Activated CD4-positive, alpha-beta T cell treated with anti-CD3 and anti-CD28 coated beads, Interleukin-2, amount 10 ng/mL, durations not matched to agents 24 days and 14 days (primary cell): ENCODE measurements around the gene ZNF862. TPM values are rescaled to one million over a fixed set of nuclear protein-coding genes. Genes with fewer than 3 reads are reported as not detected.

Experiments used
- DNase-seq: peaks from one replicate; pipeline ENCODE4 v3.0.0; 2022
- H3K27ac Mint-ChIP-seq: one replicate; pipeline ENCODE4 v1.8.0; 2022; ENCODE audit warnings: mild to moderate bottlenecking, mixed read lengths
- H3K27me3 Mint-ChIP-seq: one replicate; pipeline ENCODE4 v1.8.0; 2022; ENCODE audit warnings: mixed read lengths
- H3K36me3 Mint-ChIP-seq: one replicate; pipeline ENCODE4 v1.8.0; 2022; ENCODE audit warnings: low read depth, mild to moderate bottlenecking, mixed read lengths
- H3K4me1 Mint-ChIP-seq: one replicate; pipeline ENCODE4 v1.8.0; 2021; ENCODE audit warnings: mixed read lengths
- H3K4me3 Mint-ChIP-seq: one replicate; pipeline ENCODE4 v1.8.0; 2022; ENCODE audit warnings: mild to moderate bottlenecking, moderate library complexity, mixed read lengths
- H3K9me3 Mint-ChIP-seq: one replicate; pipeline ENCODE4 v1.8.0; 2021; ENCODE audit warnings: mixed read lengths
- intact Hi-C: fragments of 100-400 bp; cut with micrococcal nuclease; formaldehyde crosslinking; loops from one replicate; pipeline ENCODE4 v1.15.1; 2023
- total RNA-seq: library from RNA; stranded (reverse); gene quantifications from 2 replicates; pipeline ENCODE4 v1.2.3, GENCODE V29; 2022

Gene ZNF862
- total RNA-seq, 1 donor from 2014 or later, result 16.6 TPM

- Mint-ChIP-seq H3K27me3 (no peaks in the 10 kb centered on the region), H3K4me3 (no peak overlapping the region), H3K27ac (no peak overlapping the region), H3K36me3 (no peaks in the 10 kb centered on the region), H3K4me1 (no peaks in the 10 kb centered on the region), H3K9me3 (no peaks in the 10 kb centered on the region)
- DNase-seq, result no peak
- intact Hi-C loops, result no loop called here
These were observed 37.1 kb upstream of the ZNF862 start for GRCh38 chr7:149801002-149801566.

GRCh38 chr7:149801816-149802215 lies 36.4 kb upstream of the ZNF862 start:
- no peak for DNase-seq
- Mint-ChIP-seq H3K27me3 (no peaks in the 10 kb centered on the region), H3K36me3 (no peaks in the 10 kb centered on the region), H3K27ac (no peak overlapping the region), H3K4me1 (no peaks in the 10 kb centered on the region), H3K4me3 (no peak overlapping the region), H3K9me3 (no peaks in the 10 kb centered on the region)
- intact Hi-C loops, result no loop called here

- Mint-ChIP-seq H3K4me3 (no peak overlapping the region), H3K9me3 (no peaks in the 10 kb centered on the region), H3K27ac (no peak overlapping the region), H3K36me3 (no peaks in the 10 kb centered on the region), H3K4me1 (no peaks in the 10 kb centered on the region), H3K27me3 (no peaks in the 10 kb centered on the region)
- DNase-seq, result no peak
- intact Hi-C loops, result no loop called here
These were observed 35.2 kb upstream of the ZNF862 start for GRCh38 chr7:149802966-149803365.

GRCh38 chr7:149803551-149804074 lies 34.6 kb upstream of the ZNF862 start:
- no peaks in the 10 kb centered on the region for H3K9me3 Mint-ChIP-seq
- no peaks in the 10 kb centered on the region for H3K27me3 Mint-ChIP-seq
- H3K36me3 Mint-ChIP-seq, result no peaks in the 10 kb centered on the region
- H3K4me1 Mint-ChIP-seq, result no peaks in the 10 kb centered on the region
- intact Hi-C loops, result no loop called here
- DNase-seq, result no peak
- no peak overlapping the region for H3K27ac Mint-ChIP-seq
- no peak overlapping the region for H3K4me3 Mint-ChIP-seq

GRCh38 chr7:149804106-149804505 lies 34.1 kb upstream of the ZNF862 start:
- no peak for DNase-seq
- no peak overlapping the region for H3K4me3 Mint-ChIP-seq
- intact Hi-C loops, result no loop called here
- H3K9me3 Mint-ChIP-seq, result no peaks in the 10 kb centered on the region
- no peaks in the 10 kb centered on the region for H3K4me1 Mint-ChIP-seq
- H3K27ac Mint-ChIP-seq, result no peak overlapping the region
- H3K27me3 Mint-ChIP-seq, result no peaks in the 10 kb centered on the region
- H3K36me3 Mint-ChIP-seq, result no peaks in the 10 kb centered on the region

- H3K4me3 Mint-ChIP-seq, result no peak overlapping the region
- H3K27me3 Mint-ChIP-seq, result no peaks in the 10 kb centered on the region
- intact Hi-C loops, result no loop called here
- H3K36me3 Mint-ChIP-seq, result no peaks in the 10 kb centered on the region
- DNase-seq, result no peak
- no peaks in the 10 kb centered on the region for H3K4me1 Mint-ChIP-seq
- no peaks in the 10 kb centered on the region for H3K9me3 Mint-ChIP-seq
- no peak overlapping the region for H3K27ac Mint-ChIP-seq
These were observed 31.4 kb upstream of the ZNF862 start for GRCh38 chr7:149806726-149807125.

GRCh38 chr7:149808311-149808710 lies 29.9 kb upstream of the ZNF862 start:
- H3K4me1 Mint-ChIP-seq, result no peaks in the 10 kb centered on the region
- H3K9me3 Mint-ChIP-seq, result no peaks in the 10 kb centered on the region
- no peaks in the 10 kb centered on the region for H3K27me3 Mint-ChIP-seq
- H3K36me3 Mint-ChIP-seq, result no peaks in the 10 kb centered on the region
- H3K4me3 Mint-ChIP-seq, result no peak overlapping the region
- intact Hi-C loops, result no loop called here
- no peak for DNase-seq
- H3K27ac Mint-ChIP-seq, result no peak overlapping the region

- Mint-ChIP-seq H3K4me3 (no peak overlapping the region), H3K27ac (no peak overlapping the region), H3K27me3 (no peaks in the 10 kb centered on the region), H3K9me3 (no peaks in the 10 kb centered on the region), H3K36me3 (no peaks in the 10 kb centered on the region), H3K4me1 (no peaks in the 10 kb centered on the region)
- intact Hi-C loops, result no loop called here
- no peak for DNase-seq
These were observed 29.0 kb upstream of the ZNF862 start for GRCh38 chr7:149809215-149809614.

GRCh38 chr7:149811221-149811620 lies 27.0 kb upstream of the ZNF862 start:
- intact Hi-C loops, result no loop called here
- Mint-ChIP-seq H3K27ac (no peak overlapping the region), H3K4me1 (no peaks in the 10 kb centered on the region)

GRCh38 chr7:149811831-149812490 lies 26.2 kb upstream of the ZNF862 start:
- intact Hi-C loops, result no loop called here
- Mint-ChIP-seq H3K4me3 (no peak overlapping the region), H3K27me3 (no peaks in the 10 kb centered on the region), H3K36me3 (no peaks in the 10 kb centered on the region), H3K9me3 (no peaks in the 10 kb centered on the region), H3K27ac (no peak overlapping the region), H3K4me1 (no peaks in the 10 kb centered on the region)
- no peak for DNase-seq

More at GRCh38 chr7:149811221-149811620, 27.0 kb upstream of the ZNF862 start:
- H3K27me3 Mint-ChIP-seq, result no peaks in the 10 kb centered on the region
- H3K4me3 Mint-ChIP-seq, result no peak overlapping the region
- H3K36me3 Mint-ChIP-seq, result no peaks in the 10 kb centered on the region
- no peaks in the 10 kb centered on the region for H3K9me3 Mint-ChIP-seq
- no peak for DNase-seq

GRCh38 chr7:149813254-149814035 lies 24.7 kb upstream of the ZNF862 start:
- intact Hi-C loops, result no loop called here
- no peak for DNase-seq
- no peaks in the 10 kb centered on the region for H3K36me3 Mint-ChIP-seq
- H3K9me3 Mint-ChIP-seq, result no peaks in the 10 kb centered on the region
- no peaks in the 10 kb centered on the region for H3K27me3 Mint-ChIP-seq
- no peak overlapping the region for H3K27ac Mint-ChIP-seq
- no peak overlapping the region for H3K4me3 Mint-ChIP-seq
- H3K4me1 Mint-ChIP-seq, result no peaks in the 10 kb centered on the region

- H3K27ac Mint-ChIP-seq, result no peak overlapping the region
- intact Hi-C loops, result no loop called here
- no peaks in the 10 kb centered on the region for H3K4me1 Mint-ChIP-seq
- H3K36me3 Mint-ChIP-seq, result no peaks in the 10 kb centered on the region
- no peak overlapping the region for H3K4me3 Mint-ChIP-seq
- no peaks in the 10 kb centered on the region for H3K27me3 Mint-ChIP-seq
- H3K9me3 Mint-ChIP-seq, result no peaks in the 10 kb centered on the region
- DNase-seq, result no peak
These were observed 23.7 kb upstream of the ZNF862 start for GRCh38 chr7:149814494-149814893.

- intact Hi-C loops, result no loop called here
- Mint-ChIP-seq H3K4me3 (no peak overlapping the region), H3K27me3 (no peaks in the 10 kb centered on the region), H3K4me1 (no peaks in the 10 kb centered on the region), H3K36me3 (no peaks in the 10 kb centered on the region), H3K27ac (no peak overlapping the region), H3K9me3 (no peaks in the 10 kb centered on the region)
- no peak for DNase-seq
These were observed 23.1 kb upstream of the ZNF862 start for GRCh38 chr7:149815121-149815520.

- H3K4me1 Mint-ChIP-seq, result no peaks in the 10 kb centered on the region
- no peaks in the 10 kb centered on the region for H3K9me3 Mint-ChIP-seq
- H3K36me3 Mint-ChIP-seq, result no peaks in the 10 kb centered on the region
- H3K27me3 Mint-ChIP-seq, result no peaks in the 10 kb centered on the region
- intact Hi-C loops, result no loop called here
- DNase-seq, result no peak
- H3K27ac Mint-ChIP-seq, result no peak overlapping the region
- H3K4me3 Mint-ChIP-seq, result no peak overlapping the region
These were observed 22.4 kb upstream of the ZNF862 start for GRCh38 chr7:149815661-149816266.
